Vagina (tissue), 2 donors: Measurements from ENCODE around the gene UFD1. TPM values are rescaled to one million over a fixed set of nuclear protein-coding genes. Genes with fewer than 3 reads are reported as not detected.

Experiments used
- DNase-seq, 2 donors: peaks; one replicate each; pipeline ENCODE4 v3.0.0-alpha.2; 2017; ENCODE audit errors: extremely low spot score in 2 of 2
- H3K27ac ChIP-seq: fragments of 200-600 bp; sonication (generic); one replicate; pipeline ENCODE4 v1.5.1; 2019
- H3K27me3 ChIP-seq: fragments of 200-600 bp; sonication (generic); one replicate; pipeline ENCODE4 v1.5.1; 2019
- H3K36me3 ChIP-seq, 2 donors: fragments of 200-600 bp; sonication (generic); one replicate each; pipeline ENCODE4 v1.5.1; 2017 to 2019
- H3K4me1 ChIP-seq: fragments of 200-600 bp; sonication (generic); one replicate; pipeline ENCODE4 v1.5.1; 2019
- H3K4me3 ChIP-seq, 2 donors: fragments of 200-600 bp; sonication (generic); 1 replicate in 1 of 2; 2 replicates in 1 of 2; pipeline ENCODE4 v1.5.1; 2016 to 2019
- H3K9me3 ChIP-seq: fragments of 200-600 bp; sonication (generic); one replicate; pipeline ENCODE4 v1.5.1; 2019
- CTCF ChIP-seq, 3 experiments: fragments of 450-650 bp in 2 of 3; fragments of 200-600 bp in 1 of 3; sonication (generic) in 1 of 3; IDR thresholded peaks; one replicate each; pipeline ENCODE4 v1.5.1; 2017 to 2019; ENCODE audit warnings: antibody characterized with exemption in 3 of 3, mild to moderate bottlenecking in 2 of 3, moderate library complexity in 2 of 3
- POLR2A ChIP-seq, 2 donors: fragments of 450-650 bp; IDR thresholded peaks; one replicate each; pipeline ENCODE4 v1.6.1; 2017; ENCODE audit warnings: antibody characterized with exemption in 2 of 2, mild to moderate bottlenecking in 2 of 2, moderate library complexity in 2 of 2
- POLR2AphosphoS5 ChIP-seq, 2 donors: sonication (generic); formaldehyde crosslinking; IDR thresholded peaks; one replicate each; pipeline ENCODE4 v1.9.0; 2017; ENCODE audit warnings: antibody characterized with exemption in 2 of 2, mild to moderate bottlenecking in 2 of 2, low read depth in 1 of 2; ENCODE audit not compliant: insufficient read depth in 1 of 2
- intact Hi-C: fragments of 100-400 bp; cut with DNase I; formaldehyde crosslinking; loops from one replicate; pipeline ENCODE4 v1.15.1; 2023
- total RNA-seq: library from RNA; depleted of rRNA; stranded (reverse); fragments of >200 nt; gene quantifications from one replicate; pipeline ENCODE4 v1.2.3, GENCODE V29; 2016

UFD1 gene
- total RNA-seq, 1 donor from 2014 or later = 66.8 TPM

- H3K4me3 ChIP-seq = no peak overlapping the region
- no peaks in the 10 kb centered on the region for H3K36me3 ChIP-seq
- H3K27ac ChIP-seq = no peak overlapping the region
- no peaks in the 10 kb centered on the region for H3K9me3 ChIP-seq
- H3K27me3 ChIP-seq = no peaks in the 10 kb centered on the region
- peaks cover 5% of the 10 kb centered on the region for H3K4me1 ChIP-seq
- TF ChIP-seq CTCF (IDR thresholded peaks at IDR 0.05) (no peak), POLR2A (IDR thresholded peaks at IDR 0.05) (no peak), POLR2AphosphoS5 (IDR thresholded peaks at IDR 0.05; ENCODE audit: insufficient read depth in 1 of 2, low read depth in 1 of 2) (no peak)
- DNase-seq = peak in 1 of 2 donors; percentile 67
- intact Hi-C loops = no loop called here
Measured at GRCh38 chr22:19483481-19484244, 4.7 kb upstream of the UFD1 start.

- Histone ChIP-seq H3K4me3 (no peak overlapping the region), H3K27ac (no peak overlapping the region), H3K4me1 (peaks cover 16% of the 10 kb centered on the region), H3K27me3 (no peaks in the 10 kb centered on the region), H3K36me3 (no peaks in the 10 kb centered on the region), H3K9me3 (no peaks in the 10 kb centered on the region)
- TF ChIP-seq CTCF (IDR thresholded peaks at IDR 0.05) = no peak
- TF ChIP-seq POLR2A (IDR thresholded peaks at IDR 0.05) = no peak
- no peak for TF ChIP-seq POLR2AphosphoS5 (IDR thresholded peaks at IDR 0.05; ENCODE audit: insufficient read depth in 1 of 2, low read depth in 1 of 2)
- DNase-seq = peak in 1 of 2 donors; percentile 34
- intact Hi-C loops = no loop called here
Measured at GRCh38 chr22:19482297-19482696, 3.3 kb upstream of the UFD1 start.

GRCh38 chr22:19480789-19481188, 1.8 kb upstream of the UFD1 start:
- H3K4me3 ChIP-seq = no peak overlapping the region
- H3K36me3 ChIP-seq = no peaks in the 10 kb centered on the region
- DNase-seq = no peak
- H3K27ac ChIP-seq = no peak overlapping the region
- H3K27me3 ChIP-seq = no peaks in the 10 kb centered on the region
- H3K4me1 ChIP-seq = peaks cover 31% of the 10 kb centered on the region
- H3K9me3 ChIP-seq = no peaks in the 10 kb centered on the region
- intact Hi-C loops = no loop called here
- TF ChIP-seq CTCF (IDR thresholded peaks at IDR 0.05) (no peak), POLR2AphosphoS5 (IDR thresholded peaks at IDR 0.05; ENCODE audit: insufficient read depth in 1 of 2, low read depth in 1 of 2) (no peak), POLR2A (IDR thresholded peaks at IDR 0.05) (no peak)

GRCh38 chr22:19480173-19480568, 1.2 kb upstream of the UFD1 start:
- H3K4me1 ChIP-seq = peaks cover 31% of the 10 kb centered on the region
- peaks cover 0 to 1% of the 10 kb centered on the region in 2 donors for H3K36me3 ChIP-seq
- no peak overlapping the region for H3K27ac ChIP-seq
- TF ChIP-seq POLR2A (IDR thresholded peaks at IDR 0.05) (no peak), CTCF (IDR thresholded peaks at IDR 0.05) (no peak), POLR2AphosphoS5 (IDR thresholded peaks at IDR 0.05; ENCODE audit: insufficient read depth in 1 of 2, low read depth in 1 of 2) (no peak)
- H3K9me3 ChIP-seq = no peaks in the 10 kb centered on the region
- intact Hi-C loops = no loop called here
- peak overlapping the region; percentile 72 to 89 for H3K4me3 ChIP-seq
- H3K27me3 ChIP-seq = no peaks in the 10 kb centered on the region
- DNase-seq = no peak
